ENCODE measurements around the gene LRRC14B. TPM values are rescaled to one million over a fixed set of nuclear protein-coding genes. Genes with fewer than 3 reads are reported as not detected.

Gene LRRC14B
- polyA plus RNA-seq, 1 donor (not counting 4 experiments of a cell fraction or from before 2014, with no cell fraction given), result not detected

DNA sequence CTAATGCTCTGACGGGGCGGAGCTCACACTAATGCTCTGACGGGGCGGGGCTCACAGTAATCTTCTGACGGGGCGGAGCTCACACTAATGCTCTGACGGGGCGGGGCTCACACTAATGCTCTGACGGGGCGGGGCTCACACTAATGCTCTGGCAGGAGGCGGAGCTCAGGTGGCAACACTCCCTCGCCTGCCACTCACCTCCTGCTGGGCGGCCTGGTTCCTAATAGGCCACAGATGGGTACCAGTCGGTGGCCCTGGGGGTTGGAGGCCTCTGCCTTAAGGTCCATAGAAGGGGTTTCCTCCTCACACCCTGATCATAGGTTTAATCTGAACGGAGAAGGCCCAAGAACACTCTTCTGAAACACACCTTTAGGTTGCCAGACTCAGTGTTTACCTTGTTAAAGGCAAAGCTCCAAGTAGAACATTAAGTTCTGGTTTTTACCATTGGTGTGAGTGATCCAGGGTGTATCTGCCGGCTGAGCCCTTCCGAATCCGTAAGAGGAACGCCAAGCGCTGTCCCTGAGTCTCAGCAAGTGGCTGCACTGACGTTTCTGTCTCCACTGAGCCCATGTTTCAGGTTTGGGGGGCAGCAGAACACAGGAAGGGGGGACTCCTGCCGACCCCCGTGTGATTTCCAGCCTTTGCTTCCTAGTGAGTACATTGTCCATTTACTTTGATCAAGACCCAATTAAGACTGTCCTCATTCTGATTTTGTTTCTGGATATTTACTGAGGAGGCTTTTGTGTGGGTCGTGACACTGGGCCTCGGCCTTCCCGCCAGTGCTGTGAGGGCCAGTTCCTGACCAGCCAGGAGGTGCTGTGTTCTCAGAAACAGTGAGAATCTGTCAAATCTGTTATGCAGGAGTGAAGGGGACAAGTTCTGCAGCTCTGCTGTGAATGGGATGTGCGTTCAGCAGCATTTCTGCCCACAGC is 24.6 kb upstream of the LRRC14B start:
- H3K4me2 ChIP-seq (ENCODE audit: control insufficient read depth, extremely low read depth, insufficient read depth, low read depth, low read length), result no peak overlapping the region
- no peak overlapping the region for H2AFZ ChIP-seq (ENCODE audit: control insufficient read depth, low read length)
- no peaks in the 10 kb centered on the region for H3K4me1 ChIP-seq (ENCODE audit: control insufficient read depth, extremely low read depth, insufficient read depth, low read length)
- no peak overlapping the region for H3K4me3 ChIP-seq (ENCODE audit: control insufficient read depth in 2 of 3, extremely low read depth in 1 of 3, insufficient read depth in 2 of 3, low read depth in 1 of 3, low read length in 3 of 3)
- no peaks in the 10 kb centered on the region for H3K36me3 ChIP-seq (ENCODE audit: control insufficient read depth in 2 of 2, extremely low read depth in 1 of 2, insufficient read depth in 2 of 2, low read length in 2 of 2)
- dilution Hi-C loops (cut with MboI; ENCODE audit: extremely low pct_ligation_motif_present, low sequenced_read_pairs), result no loop called here
- H3K27me3 ChIP-seq (ENCODE audit: control insufficient read depth, extremely low read depth, insufficient read depth, low read length), result no peaks in the 10 kb centered on the region
- H4K20me1 ChIP-seq (ENCODE audit: control insufficient read depth, extremely low read depth, insufficient read depth, low read length), result no peaks in the 10 kb centered on the region
- no peaks in the 10 kb centered on the region for H3K79me2 ChIP-seq (ENCODE audit: control insufficient read depth, insufficient read depth, low read length)
- no peaks in the 10 kb centered on the region for H3K9me1 ChIP-seq (ENCODE audit: control insufficient read depth, extremely low read depth, insufficient read depth, low read length)
- no peaks in the 10 kb centered on the region for H3K9me3 ChIP-seq (ENCODE audit: control insufficient read depth, low read depth, low read length)
- FAIRE-seq (no peak), DNase-seq (ENCODE audit: low read depth, low spot score) (no peak)
- H3K27ac ChIP-seq (ENCODE audit: control insufficient read depth, insufficient read depth, low read length), result no peak overlapping the region
- H3K9ac ChIP-seq (ENCODE audit: control insufficient read depth, extremely low read depth, insufficient read depth, low read length), result no peak overlapping the region
- TF ChIP-seq, protein P1, sequence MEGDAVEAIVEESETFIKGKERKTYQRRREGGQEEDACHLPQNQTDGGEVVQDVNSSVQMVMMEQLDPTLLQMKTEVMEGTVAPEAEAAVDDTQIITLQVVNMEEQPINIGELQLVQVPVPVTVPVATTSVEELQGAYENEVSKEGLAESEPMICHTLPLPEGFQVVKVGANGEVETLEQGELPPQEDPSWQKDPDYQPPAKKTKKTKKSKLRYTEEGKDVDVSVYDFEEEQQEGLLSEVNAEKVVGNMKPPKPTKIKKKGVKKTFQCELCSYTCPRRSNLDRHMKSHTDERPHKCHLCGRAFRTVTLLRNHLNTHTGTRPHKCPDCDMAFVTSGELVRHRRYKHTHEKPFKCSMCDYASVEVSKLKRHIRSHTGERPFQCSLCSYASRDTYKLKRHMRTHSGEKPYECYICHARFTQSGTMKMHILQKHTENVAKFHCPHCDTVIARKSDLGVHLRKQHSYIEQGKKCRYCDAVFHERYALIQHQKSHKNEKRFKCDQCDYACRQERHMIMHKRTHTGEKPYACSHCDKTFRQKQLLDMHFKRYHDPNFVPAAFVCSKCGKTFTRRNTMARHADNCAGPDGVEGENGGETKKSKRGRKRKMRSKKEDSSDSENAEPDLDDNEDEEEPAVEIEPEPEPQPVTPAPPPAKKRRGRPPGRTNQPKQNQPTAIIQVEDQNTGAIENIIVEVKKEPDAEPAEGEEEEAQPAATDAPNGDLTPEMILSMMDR (optimal IDR thresholded peaks at IDR 0.05 in 1 of 3, IDR thresholded peaks at IDR 0.05 in 1 of 3, conservative IDR thresholded peaks at IDR 0.05 in 1 of 3; ENCODE audit: extremely low read depth in 1 of 3, insufficient read depth in 2 of 3, low read length in 3 of 3), result no peak
- no peak for TF ChIP-seq EZH2 (IDR thresholded peaks at IDR 0.05; ENCODE audit: low read length)

DNA sequence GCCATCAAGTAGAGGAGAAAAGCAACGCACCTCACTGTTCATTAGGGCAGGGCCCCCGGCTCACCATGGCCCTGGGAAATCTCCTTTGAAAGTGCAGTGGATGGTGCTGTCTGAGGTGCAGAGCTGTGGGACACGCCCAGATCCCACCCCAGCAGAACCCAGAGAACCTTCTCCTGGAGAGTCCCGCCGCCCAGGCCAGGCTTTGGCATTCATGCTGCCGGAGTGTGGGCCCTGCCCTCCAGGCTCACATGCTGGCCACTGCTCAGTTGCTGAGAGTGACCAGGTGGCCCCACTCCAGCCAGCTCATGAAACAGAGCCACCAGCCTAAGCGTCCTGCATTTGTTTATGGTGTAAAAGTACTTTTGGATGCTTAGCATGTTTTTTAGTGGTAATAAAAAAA is 23.8 kb upstream of the LRRC14B start:
- Histone ChIP-seq H3K36me3 (ENCODE audit: control insufficient read depth in 2 of 2, extremely low read depth in 1 of 2, insufficient read depth in 2 of 2, low read length in 2 of 2) (no peaks in the 10 kb centered on the region), H4K20me1 (ENCODE audit: control insufficient read depth, extremely low read depth, insufficient read depth, low read length) (no peaks in the 10 kb centered on the region), H3K9me3 (ENCODE audit: control insufficient read depth, low read depth, low read length) (no peaks in the 10 kb centered on the region), H2AFZ (ENCODE audit: control insufficient read depth, low read length) (no peak overlapping the region), H3K4me1 (ENCODE audit: control insufficient read depth, extremely low read depth, insufficient read depth, low read length) (no peaks in the 10 kb centered on the region), H3K9ac (ENCODE audit: control insufficient read depth, extremely low read depth, insufficient read depth, low read length) (no peak overlapping the region), H3K27me3 (ENCODE audit: control insufficient read depth, extremely low read depth, insufficient read depth, low read length) (no peaks in the 10 kb centered on the region), H3K79me2 (ENCODE audit: control insufficient read depth, insufficient read depth, low read length) (no peaks in the 10 kb centered on the region), H3K4me2 (ENCODE audit: control insufficient read depth, extremely low read depth, insufficient read depth, low read depth, low read length) (no peak overlapping the region), H3K4me3 (ENCODE audit: control insufficient read depth in 2 of 3, extremely low read depth in 1 of 3, insufficient read depth in 2 of 3, low read depth in 1 of 3, low read length in 3 of 3) (no peak overlapping the region), H3K27ac (ENCODE audit: control insufficient read depth, insufficient read depth, low read length) (no peak overlapping the region), H3K9me1 (ENCODE audit: control insufficient read depth, extremely low read depth, insufficient read depth, low read length) (no peaks in the 10 kb centered on the region)
- dilution Hi-C loops (cut with MboI; ENCODE audit: extremely low pct_ligation_motif_present, low sequenced_read_pairs), result no loop called here
- FAIRE-seq (no peak), DNase-seq (ENCODE audit: low read depth, low spot score) (no peak)
- TF ChIP-seq, protein P1 (optimal IDR thresholded peaks at IDR 0.05 in 1 of 3, IDR thresholded peaks at IDR 0.05 in 1 of 3, conservative IDR thresholded peaks at IDR 0.05 in 1 of 3; ENCODE audit: extremely low read depth in 1 of 3, insufficient read depth in 2 of 3, low read length in 3 of 3), result no peak
- no peak for TF ChIP-seq EZH2 (IDR thresholded peaks at IDR 0.05; ENCODE audit: low read length)
